Measurements from ENCODE around the gene C1QTNF5. TPM values are rescaled to one million over a fixed set of nuclear protein-coding genes. Genes with fewer than 3 reads are reported as not detected.
A peak's percentile ranks its signal among the peaks of the same experiment; 100 is the strongest.

C1QTNF5 gene
- total and polyA plus RNA-seq, 11 donors = 12.9 to 47.1 (median 20.0) TPM

DNA sequence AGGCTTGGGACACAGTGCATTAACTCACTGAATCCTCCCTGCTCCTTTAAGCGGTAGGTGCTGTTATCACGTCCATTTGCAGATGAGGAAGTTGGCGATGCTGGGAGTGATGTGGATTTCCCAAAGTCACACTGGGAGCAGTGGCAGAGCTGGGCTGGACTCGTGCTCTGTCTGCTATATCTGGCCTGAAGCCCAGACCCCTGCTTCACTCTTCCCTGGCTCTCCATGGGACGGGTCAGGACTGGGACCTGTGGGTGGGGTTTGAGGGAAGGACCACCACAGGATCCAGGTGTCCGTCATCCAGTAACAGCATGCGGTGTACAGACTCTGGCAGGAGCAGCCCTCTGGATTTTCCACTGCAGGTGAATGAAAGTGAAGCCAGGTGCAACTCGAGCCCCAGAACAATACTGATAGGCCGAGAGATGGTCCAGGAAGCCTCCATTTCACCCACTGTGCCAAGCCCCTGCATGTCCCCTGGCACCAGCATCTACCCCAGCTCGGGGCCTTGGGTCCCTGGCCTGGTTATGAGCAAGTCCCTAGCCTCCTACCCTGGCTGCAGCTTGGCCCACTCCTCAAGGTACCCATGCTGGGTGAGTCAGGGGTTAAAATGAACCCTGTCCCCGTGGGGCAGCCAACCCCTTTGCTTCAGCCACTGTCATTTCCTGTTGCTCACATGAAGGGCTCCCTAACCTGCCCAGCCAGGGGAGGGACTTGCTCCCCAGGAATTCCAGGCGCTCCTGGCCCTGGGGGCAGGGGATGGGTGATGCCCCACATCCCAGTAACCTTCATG, 36.6 kb upstream of the C1QTNF5 start:
- peak in 1 of 2 donors; percentile 27 for TF ChIP-seq POLR2A (IDR thresholded peaks at IDR 0.05)
- TF ChIP-seq, protein P1, sequence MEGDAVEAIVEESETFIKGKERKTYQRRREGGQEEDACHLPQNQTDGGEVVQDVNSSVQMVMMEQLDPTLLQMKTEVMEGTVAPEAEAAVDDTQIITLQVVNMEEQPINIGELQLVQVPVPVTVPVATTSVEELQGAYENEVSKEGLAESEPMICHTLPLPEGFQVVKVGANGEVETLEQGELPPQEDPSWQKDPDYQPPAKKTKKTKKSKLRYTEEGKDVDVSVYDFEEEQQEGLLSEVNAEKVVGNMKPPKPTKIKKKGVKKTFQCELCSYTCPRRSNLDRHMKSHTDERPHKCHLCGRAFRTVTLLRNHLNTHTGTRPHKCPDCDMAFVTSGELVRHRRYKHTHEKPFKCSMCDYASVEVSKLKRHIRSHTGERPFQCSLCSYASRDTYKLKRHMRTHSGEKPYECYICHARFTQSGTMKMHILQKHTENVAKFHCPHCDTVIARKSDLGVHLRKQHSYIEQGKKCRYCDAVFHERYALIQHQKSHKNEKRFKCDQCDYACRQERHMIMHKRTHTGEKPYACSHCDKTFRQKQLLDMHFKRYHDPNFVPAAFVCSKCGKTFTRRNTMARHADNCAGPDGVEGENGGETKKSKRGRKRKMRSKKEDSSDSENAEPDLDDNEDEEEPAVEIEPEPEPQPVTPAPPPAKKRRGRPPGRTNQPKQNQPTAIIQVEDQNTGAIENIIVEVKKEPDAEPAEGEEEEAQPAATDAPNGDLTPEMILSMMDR (IDR thresholded peaks at IDR 0.05) = no peak
- H3K4me3 ChIP-seq = peak overlapping the region in 11 of 12 donors; percentile 14 to 79 (median 58)
- peaks cover 0 to 7% (median 0%) of the 10 kb centered on the region in 9 donors for H3K27me3 ChIP-seq
- peak in 3 of 5 donors; percentile 60 to 67 (median 62) for DNase-seq
- intact Hi-C loops (cut with DNase I) = loop anchor here in 1 of 10 donors (5.0 kb wide), 1 partner anchor 35 kb away; the partner anchor contains the start of gene C1QTNF5
- H3K27ac ChIP-seq = peak overlapping the region; percentile 31 to 100 (median 93)
- peaks cover 0 to 81% (median 52%) of the 10 kb centered on the region in 12 donors for H3K4me1 ChIP-seq
- 30 to 44% (median 36%) methylated on average over 10 to 12 of the region's 12 CpGs for WGBS, 4 donors
- peak in 2 of 4 donors; percentile 3 to 5 for ATAC-seq
- H3K9me3 ChIP-seq = no peaks in the 10 kb centered on the region
- H3K36me3 ChIP-seq = no peaks in the 10 kb centered on the region

DNA sequence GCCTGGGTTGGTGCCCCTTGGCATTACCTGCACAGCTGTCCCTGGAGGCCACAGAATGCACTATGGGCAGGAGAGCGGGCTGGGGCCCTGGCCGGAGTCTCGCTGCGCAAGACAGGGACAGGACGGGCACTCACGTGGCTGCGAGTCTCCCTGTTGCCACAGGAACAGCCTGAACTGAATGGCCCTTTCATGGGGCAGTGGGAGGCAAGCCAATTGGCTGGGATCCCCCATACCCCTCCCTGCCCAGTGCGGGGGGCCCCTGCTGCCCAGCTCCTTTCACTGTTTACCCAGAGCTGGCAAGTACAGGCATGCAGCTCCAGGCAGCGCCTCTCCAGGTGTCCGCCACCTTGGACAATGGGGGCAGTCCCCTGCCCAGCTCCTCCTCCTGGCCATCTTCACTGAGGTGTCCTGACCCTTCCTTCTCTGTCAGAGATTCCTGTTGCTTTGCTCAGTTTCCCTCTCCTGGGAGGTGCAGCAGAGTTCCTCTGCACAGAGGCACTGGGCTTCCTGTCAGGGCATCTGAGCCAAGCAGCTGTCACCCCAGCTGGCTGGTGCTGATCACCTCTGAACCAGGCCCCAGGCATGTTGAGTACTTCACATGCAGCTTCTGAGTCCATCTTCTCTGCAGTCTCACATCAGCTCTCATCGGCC, 35.6 kb upstream of the C1QTNF5 start:
- WGBS, 4 donors = 38 to 50% (median 43%) methylated on average over 5 to 11 of the region's 11 CpGs
- Histone ChIP-seq H3K4me3 (peak overlapping the region in 10 of 12 donors; percentile 7 to 79 (median 58)), H3K27ac (peak overlapping the region; percentile 59 to 100 (median 93)), H3K27me3 (peaks cover 0 to 7% (median 0%) of the 10 kb centered on the region in 9 donors), H3K4me1 (peaks cover 0 to 82% (median 51%) of the 10 kb centered on the region in 12 donors), H3K9me3 (no peaks in the 10 kb centered on the region), H3K36me3 (no peaks in the 10 kb centered on the region)
- peak; percentile 5 to 28 (median 22) for ATAC-seq
- intact Hi-C loops (cut with DNase I) = loop anchor here in 1 of 10 donors (5.0 kb wide), 1 partner anchor 34 kb away; the partner anchor contains the start of gene C1QTNF5
- TF ChIP-seq, protein P1 (IDR thresholded peaks at IDR 0.05) = no peak
- no peak for TF ChIP-seq POLR2A (IDR thresholded peaks at IDR 0.05)
- DNase-seq = peak in 3 of 5 donors; percentile 28 to 77 (median 66)

DNA sequence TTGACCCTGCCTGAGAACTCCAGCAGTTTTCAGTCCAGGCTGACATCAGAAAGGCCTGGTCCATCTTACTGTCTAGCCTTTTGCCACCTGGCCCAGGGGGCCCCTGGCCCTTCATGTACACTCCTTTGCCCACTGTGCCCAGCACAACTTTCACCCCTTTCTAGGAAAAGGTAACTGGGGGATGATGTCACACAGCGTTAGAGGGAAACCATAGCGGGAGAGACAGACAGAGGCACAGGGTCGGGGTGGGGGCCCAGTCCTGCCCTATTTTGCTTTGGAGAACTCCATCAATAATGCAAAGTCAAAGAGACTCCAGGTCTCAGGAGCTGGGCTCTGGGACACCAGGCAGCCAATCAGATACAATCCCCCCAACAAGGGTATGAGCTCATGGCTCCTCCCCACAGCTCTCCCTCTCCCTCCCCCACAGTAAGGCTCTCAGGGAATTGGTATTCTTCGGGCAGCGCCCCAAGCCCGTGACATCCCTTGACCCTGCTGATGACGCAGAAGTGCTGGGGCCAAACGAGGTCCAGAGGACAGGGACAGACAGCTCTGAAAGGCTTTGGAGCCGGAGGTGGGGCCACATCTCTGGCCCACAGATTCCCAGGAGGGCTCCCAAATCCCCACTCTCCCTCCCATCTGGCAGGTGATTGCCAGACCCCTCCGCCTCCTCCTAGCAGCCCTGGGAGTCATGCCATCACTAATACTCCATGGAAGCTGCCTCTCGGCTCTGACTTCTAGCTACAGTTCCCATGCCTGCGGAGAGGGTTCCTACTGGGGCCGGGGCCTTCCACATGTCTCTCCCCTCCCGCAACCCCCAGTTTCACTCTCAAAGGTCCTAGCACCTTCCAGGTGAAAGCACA, 34.9 kb upstream of the C1QTNF5 start:
- Histone ChIP-seq H3K9me3 (no peaks in the 10 kb centered on the region), H3K27me3 (peaks cover 0 to under 1% (median 0%) of the 10 kb centered on the region in 9 donors), H3K27ac (peak overlapping the region; percentile 59 to 100 (median 93)), H3K4me3 (peak overlapping the region in 10 of 12 donors; percentile 7 to 79 (median 58)), H3K36me3 (no peaks in the 10 kb centered on the region), H3K4me1 (peaks cover 0 to 82% (median 54%) of the 10 kb centered on the region in 12 donors)
- intact Hi-C loops (cut with DNase I) = loop anchor here in 5 of 10 donors (2.0 to 5.0 kb wide), 3 partner anchors 19 to 171 kb away; partner anchors contain the start of gene C1QTNF5 (in 1 of the 5)
- 23 to 43% (median 35%) methylated on average over 12 to 14 of the region's 14 CpGs for WGBS, 4 donors
- DNase-seq = peak; percentile 84 to 93 (median 87)
- TF ChIP-seq, protein P1 (IDR thresholded peaks at IDR 0.05) = no peak
- TF ChIP-seq POLR2A (IDR thresholded peaks at IDR 0.05) = no peak
- peak; percentile 68 to 76 (median 72) for ATAC-seq

Measured in heart left ventricle (tissue), 16 donors.